Trophoblast cell (in vitro differentiated cells and primary cell): Measurements from ENCODE around the gene TTC21A.

Experiments
- DNase-seq, 2 donors: peaks; one replicate each; pipeline ENCODE4 v3.0.0-alpha.2; 2016
- H2AFZ ChIP-seq: 2 replicates; pipeline ENCODE4 v1.6.1; 2013; ENCODE audit warnings: low read length, moderate library complexity, mild to moderate bottlenecking; ENCODE audit not compliant: insufficient read depth, poor library complexity
- H2AK5ac ChIP-seq: 2 replicates; pipeline ENCODE4 v1.6.1; 2013; ENCODE audit warnings: mild to moderate bottlenecking, low read length
- H2BK120ac ChIP-seq: 2 replicates; pipeline ENCODE4 v1.6.1; 2013; ENCODE audit warnings: low read length, mild to moderate bottlenecking, moderate library complexity; ENCODE audit not compliant: insufficient read depth, poor library complexity
- H2BK12ac ChIP-seq: 2 replicates; pipeline ENCODE4 v1.6.1; 2013; ENCODE audit warnings: mild to moderate bottlenecking, low read length, moderate library complexity
- H2BK5ac ChIP-seq: 2 replicates; pipeline ENCODE4 v1.6.1; 2013; ENCODE audit warnings: low read length, low read depth, moderate library complexity, mild to moderate bottlenecking; ENCODE audit not compliant: poor library complexity
- H3K14ac ChIP-seq: 2 replicates; pipeline ENCODE4 v1.6.1; 2013; ENCODE audit warnings: mild to moderate bottlenecking, low read length
- H3K18ac ChIP-seq: 2 replicates; pipeline ENCODE4 v1.6.1; 2013; ENCODE audit warnings: mild to moderate bottlenecking, low read length
- H3K23ac ChIP-seq: 2 replicates; pipeline ENCODE4 v1.6.1; 2013; ENCODE audit warnings: low read length
- H3K27ac ChIP-seq: 2 replicates; pipeline ENCODE4 v1.5.1; 2013; ENCODE audit warnings: low read depth, mild to moderate bottlenecking, inconsistent platforms, low read length, moderate library complexity
- H3K27me3 ChIP-seq: 2 replicates; pipeline ENCODE4 v1.6.1; 2013; ENCODE audit warnings: inconsistent platforms, mild to moderate bottlenecking, low read length, moderate library complexity; ENCODE audit not compliant: insufficient read depth
- H3K36me3 ChIP-seq, 2 experiments: 1 replicate in 1 of 2; 2 replicates in 1 of 2; pipeline ENCODE4 v1.6.1; 2013; ENCODE audit warnings: low read length in 2 of 2, mild to moderate bottlenecking in 2 of 2, moderate library complexity in 1 of 2; ENCODE audit not compliant: insufficient read depth in 2 of 2, control insufficient read depth in 1 of 2
- H3K4ac ChIP-seq: 2 replicates; pipeline ENCODE4 v1.6.1; 2013; ENCODE audit warnings: low read depth, mild to moderate bottlenecking, low read length, moderate library complexity
- H3K4me1 ChIP-seq, 2 experiments: 1 replicate in 1 of 2; 2 replicates in 1 of 2; pipeline ENCODE4 v1.6.1; 2013; ENCODE audit warnings: low read length in 2 of 2, mild to moderate bottlenecking in 2 of 2, moderate library complexity in 1 of 2; ENCODE audit not compliant: insufficient read depth in 2 of 2, control insufficient read depth in 1 of 2
- H3K4me2 ChIP-seq: 2 replicates; pipeline ENCODE4 v1.6.1; 2013; ENCODE audit warnings: inconsistent platforms, mild to moderate bottlenecking, low read length, moderate library complexity
- H3K4me3 ChIP-seq: 2 replicates; pipeline ENCODE4 v1.5.1; 2013; ENCODE audit warnings: mild to moderate bottlenecking, low read depth, low read length, inconsistent platforms
- H3K79me1 ChIP-seq: one replicate; pipeline ENCODE4 v1.6.1; 2013; ENCODE audit warnings: low read length
- H3K79me2 ChIP-seq: 2 replicates; pipeline ENCODE4 v1.6.1; 2013; ENCODE audit warnings: low read length, mild to moderate bottlenecking; ENCODE audit not compliant: control insufficient read depth, insufficient read depth, poor library complexity
- H3K9ac ChIP-seq: 2 replicates; pipeline ENCODE4 v1.6.1; 2013; ENCODE audit warnings: mild to moderate bottlenecking, low read length
- H3K9me3 ChIP-seq: 2 replicates; pipeline ENCODE4 v1.6.1; 2013; ENCODE audit warnings: low read depth, mild to moderate bottlenecking, control low read depth, inconsistent platforms, low read length; ENCODE audit not compliant: insufficient read depth
- H4K12ac ChIP-seq: 2 replicates; pipeline ENCODE4 v1.6.1; 2013; ENCODE audit warnings: low read depth, mild to moderate bottlenecking, low read length, moderate library complexity
- H4K8ac ChIP-seq: 2 replicates; pipeline ENCODE4 v1.6.1; 2013; ENCODE audit warnings: low read depth, mild to moderate bottlenecking, low read length, moderate library complexity
- H4K91ac ChIP-seq: one replicate; pipeline ENCODE4 v1.6.1; 2013; ENCODE audit warnings: low read depth, mild to moderate bottlenecking, low read length, moderate library complexity
- WGBS: extraction: QIAGEN DNeasy Blood & Tissue Kit; methylation state at CpG from one replicate; pipeline ENCODE4 v1.1.7; 2013; ENCODE audit warnings: missing lambda C conversion rate; ENCODE audit not compliant: insufficient read length, insufficient coverage; ENCODE audit errors: extremely low coverage; 5-methylcytosine and 5-hydroxymethylcytosine counted together

Gene TTC21A

GRCh38 chr3:39115870-39116269, 8.4 kb downstream of the TTC21A start:
- Histone ChIP-seq H3K79me1 (no peaks in the 10 kb centered on the region), H3K36me3 (no peaks in the 10 kb centered on the region), H3K79me2 (no peaks in the 10 kb centered on the region), H2AK5ac (no peak overlapping the region), H3K4me1 (peaks cover 0 to 2% of the 10 kb centered on the region in 2 experiments), H4K12ac (no peak overlapping the region), H4K91ac (no peak overlapping the region), H3K14ac (no peak overlapping the region), H3K4me2 (no peak overlapping the region), H3K27me3 (no peaks in the 10 kb centered on the region), H2AFZ (no peak overlapping the region), H3K23ac (peak overlapping the region; percentile 37), H3K27ac (no peak overlapping the region), H3K4ac (no peak overlapping the region), H3K9me3 (peaks cover 3% of the 10 kb centered on the region), H2BK12ac (no peak overlapping the region), H4K8ac (no peak overlapping the region), H2BK120ac (no peak overlapping the region), H3K4me3 (no peak overlapping the region), H3K9ac (no peak overlapping the region), H2BK5ac (no peak overlapping the region), H3K18ac (no peak overlapping the region)
- no peak for DNase-seq
- no CpG with 5 or more reads among the region's 3 CpGs for WGBS

- Histone ChIP-seq H3K4me3 (no peak overlapping the region), H2AFZ (no peak overlapping the region), H3K36me3 (no peaks in the 10 kb centered on the region), H4K8ac (no peak overlapping the region), H4K12ac (no peak overlapping the region), H3K9me3 (peaks cover 3% of the 10 kb centered on the region), H3K79me2 (no peaks in the 10 kb centered on the region), H2AK5ac (no peak overlapping the region), H3K4me1 (peaks cover 0 to 2% of the 10 kb centered on the region in 2 experiments), H3K9ac (no peak overlapping the region), H3K27ac (no peak overlapping the region), H2BK12ac (no peak overlapping the region), H3K14ac (no peak overlapping the region), H3K27me3 (no peaks in the 10 kb centered on the region), H3K4ac (no peak overlapping the region), H3K79me1 (no peaks in the 10 kb centered on the region), H3K4me2 (no peak overlapping the region), H2BK5ac (no peak overlapping the region), H2BK120ac (no peak overlapping the region), H4K91ac (no peak overlapping the region), H3K18ac (no peak overlapping the region), H3K23ac (no peak overlapping the region)
- DNase-seq = no peak
- WGBS = no CpG with 5 or more reads among the region's 3 CpGs
Observed at GRCh38 chr3:39118079-39118478, 10.6 kb downstream of the TTC21A start.

- Histone ChIP-seq H3K4me1 (peaks cover 0 to 2% of the 10 kb centered on the region in 2 experiments), H3K36me3 (no peaks in the 10 kb centered on the region), H3K9ac (no peak overlapping the region), H3K18ac (no peak overlapping the region), H3K14ac (no peak overlapping the region), H2AK5ac (no peak overlapping the region), H3K4me2 (no peak overlapping the region), H3K79me2 (no peaks in the 10 kb centered on the region), H4K91ac (no peak overlapping the region), H3K27ac (no peak overlapping the region), H3K23ac (no peak overlapping the region), H4K8ac (no peak overlapping the region), H3K4ac (no peak overlapping the region), H2BK5ac (no peak overlapping the region), H4K12ac (no peak overlapping the region), H2AFZ (no peak overlapping the region), H3K79me1 (no peaks in the 10 kb centered on the region), H2BK12ac (no peak overlapping the region), H3K27me3 (no peaks in the 10 kb centered on the region), H3K9me3 (peaks cover 1% of the 10 kb centered on the region), H2BK120ac (peak overlapping the region; percentile 29), H3K4me3 (no peak overlapping the region)
- no peak for DNase-seq
- no CpG with 5 or more reads among the region's 5 CpGs for WGBS
Observed at GRCh38 chr3:39118931-39119660, 11.6 kb downstream of the TTC21A start.

GRCh38 chr3:39121621-39122020, 14.1 kb downstream of the TTC21A start:
- no peak for DNase-seq
- H3K27ac ChIP-seq = no peak overlapping the region
- H3K79me2 ChIP-seq = no peaks in the 10 kb centered on the region
- H4K91ac ChIP-seq = no peak overlapping the region
- no peak overlapping the region for H2AK5ac ChIP-seq
- H3K27me3 ChIP-seq = no peaks in the 10 kb centered on the region
- H2BK12ac ChIP-seq = no peak overlapping the region
- no peak overlapping the region for H3K23ac ChIP-seq
- H3K18ac ChIP-seq = no peak overlapping the region
- peaks cover 9% of the 10 kb centered on the region for H3K79me1 ChIP-seq
- no peaks in the 10 kb centered on the region for H3K9me3 ChIP-seq
- H3K4me2 ChIP-seq = no peak overlapping the region
- no peak overlapping the region for H3K14ac ChIP-seq
- H3K4ac ChIP-seq = no peak overlapping the region
- peaks cover 17% of the 10 kb centered on the region in 2 experiments for H3K4me1 ChIP-seq
- H4K8ac ChIP-seq = no peak overlapping the region
- no peak overlapping the region for H3K4me3 ChIP-seq
- WGBS = no CpG with 5 or more reads among the region's 2 CpGs
- no peak overlapping the region for H2BK5ac ChIP-seq
- H4K12ac ChIP-seq = no peak overlapping the region
- H2AFZ ChIP-seq = no peak overlapping the region
- no peaks in the 10 kb centered on the region for H3K36me3 ChIP-seq
- H3K9ac ChIP-seq = no peak overlapping the region
- H2BK120ac ChIP-seq = no peak overlapping the region
